22Rv1 (cell line): Measurements from ENCODE around the gene LENEP.

Experiments
- H3K27ac ChIP-seq: fragments of 450-650 bp; 2 replicates; pipeline ENCODE4 v1.5.1; 2017
- CTCF ChIP-seq: fragments of 450-650 bp; IDR thresholded peaks from 2 replicates; pipeline ENCODE4 v1.5.1; 2017; ENCODE audit warnings: mild to moderate bottlenecking
- ZFX ChIP-seq: fragments of 450-650 bp; IDR thresholded peaks from 2 replicates; pipeline ENCODE4 v1.6.1; 2017; ENCODE audit warnings: antibody characterized with exemption, borderline replicate concordance

The LENEP gene

DNA sequence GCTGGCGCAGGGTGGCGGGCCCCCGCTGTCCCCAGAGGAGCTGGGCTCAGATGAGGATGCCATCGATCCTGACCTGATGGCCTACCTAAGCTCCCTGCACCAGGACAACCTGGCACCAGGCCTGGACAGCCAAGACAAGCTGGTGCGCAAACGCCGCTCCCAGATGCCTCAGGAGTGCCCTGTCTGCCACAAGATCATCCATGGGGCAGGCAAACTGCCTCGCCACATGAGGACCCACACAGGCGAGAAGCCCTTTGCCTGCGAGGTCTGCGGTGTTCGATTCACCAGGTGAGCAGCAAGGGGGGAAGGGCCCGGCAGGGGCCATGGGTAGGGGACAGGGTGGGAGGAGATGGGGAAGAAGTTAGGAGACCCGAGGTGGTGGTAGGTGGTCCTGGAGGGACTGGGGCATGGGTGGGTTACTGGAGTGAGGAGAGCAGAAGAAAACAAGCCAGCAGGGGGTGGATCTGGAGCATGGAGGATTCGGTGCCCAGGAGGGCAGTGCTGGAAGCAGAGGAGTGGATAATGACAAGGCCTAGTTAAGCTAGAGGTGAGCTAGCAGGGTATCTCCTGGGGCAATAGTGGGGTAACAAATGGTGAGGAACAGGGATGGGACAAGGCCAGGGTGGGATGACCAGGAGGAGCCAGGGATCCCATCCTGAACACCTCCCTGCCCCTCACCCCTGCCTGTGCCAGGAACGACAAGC, 22.3 kb downstream of the LENEP start:
- no peak for TF ChIP-seq ZFX
- peak overlapping the region; percentile 98 for H3K27ac ChIP-seq

DNA sequence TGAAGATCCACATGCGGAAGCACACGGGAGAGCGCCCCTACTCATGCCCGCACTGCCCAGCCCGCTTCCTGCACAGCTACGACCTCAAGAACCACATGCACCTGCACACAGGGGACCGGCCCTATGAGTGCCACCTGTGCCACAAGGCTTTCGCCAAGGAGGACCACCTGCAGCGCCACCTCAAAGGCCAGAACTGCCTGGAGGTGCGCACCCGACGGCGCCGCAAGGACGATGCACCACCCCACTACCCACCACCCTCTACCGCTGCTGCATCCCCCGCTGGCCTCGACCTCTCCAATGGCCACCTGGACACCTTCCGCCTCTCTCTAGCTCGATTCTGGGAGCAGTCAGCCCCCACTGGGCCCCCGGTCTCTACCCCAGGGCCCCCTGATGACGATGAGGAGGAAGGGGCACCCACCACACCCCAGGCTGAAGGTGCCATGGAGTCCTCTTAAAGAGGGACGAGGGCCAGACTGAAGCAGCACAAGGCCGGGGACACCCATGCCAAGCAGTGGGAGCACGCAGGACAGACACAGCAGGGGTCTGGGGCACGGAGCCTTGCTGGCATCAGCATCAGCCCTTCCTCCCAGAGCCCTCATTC, 22.9 kb downstream of the LENEP start:
- TF ChIP-seq ZFX (no peak), CTCF (no peak)
- peak overlapping the region; percentile 98 for H3K27ac ChIP-seq

DNA sequence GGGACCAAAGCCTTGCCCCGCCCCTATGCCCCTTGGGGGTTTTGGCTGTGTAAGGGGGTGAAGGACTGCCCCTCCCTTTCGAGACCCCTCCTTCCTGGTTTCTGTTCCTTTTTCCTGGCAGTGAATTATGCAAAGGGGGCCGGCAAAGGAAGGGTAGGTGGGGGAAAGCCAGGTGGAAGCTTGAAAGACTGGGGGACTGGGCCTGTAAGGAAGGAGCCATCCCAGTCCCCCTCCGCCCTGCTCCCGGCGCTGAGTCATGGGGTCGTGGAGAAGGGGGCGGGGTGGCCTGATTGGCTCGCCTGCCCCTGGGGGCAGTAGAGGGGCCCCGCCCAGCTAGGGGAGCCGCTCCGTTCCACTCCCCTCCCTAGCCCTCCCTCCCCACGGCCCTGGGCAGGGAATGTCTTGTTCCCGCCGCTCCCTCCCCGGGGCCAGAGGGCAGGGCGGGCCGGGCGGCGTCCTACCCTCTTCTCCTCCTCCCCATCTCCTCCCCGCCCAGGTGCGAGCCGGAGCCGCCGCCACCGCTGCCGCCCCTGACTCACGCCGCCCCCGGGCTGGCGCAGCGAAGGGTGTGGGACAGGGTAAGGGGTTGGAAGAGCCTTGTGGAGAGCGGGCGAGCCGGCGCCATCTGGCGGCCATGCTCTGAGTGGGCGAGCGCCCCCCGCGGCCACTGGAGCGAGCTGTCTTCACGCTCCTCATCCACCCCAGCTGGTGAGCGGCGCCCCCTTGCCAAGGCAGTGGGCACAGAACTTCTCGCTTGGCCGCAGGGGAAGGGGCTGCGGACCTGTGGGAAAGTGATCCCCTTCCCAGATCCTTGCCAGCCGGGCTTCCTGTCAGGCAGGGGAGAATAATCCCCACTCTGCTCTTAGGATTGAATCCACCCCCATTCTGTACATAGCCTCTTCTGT, 23.9 kb downstream of the LENEP start:
- H3K27ac ChIP-seq, result peak overlapping the region; percentile 98
- no peak for TF ChIP-seq ZFX
- TF ChIP-seq CTCF, result peak; percentile 100

DNA sequence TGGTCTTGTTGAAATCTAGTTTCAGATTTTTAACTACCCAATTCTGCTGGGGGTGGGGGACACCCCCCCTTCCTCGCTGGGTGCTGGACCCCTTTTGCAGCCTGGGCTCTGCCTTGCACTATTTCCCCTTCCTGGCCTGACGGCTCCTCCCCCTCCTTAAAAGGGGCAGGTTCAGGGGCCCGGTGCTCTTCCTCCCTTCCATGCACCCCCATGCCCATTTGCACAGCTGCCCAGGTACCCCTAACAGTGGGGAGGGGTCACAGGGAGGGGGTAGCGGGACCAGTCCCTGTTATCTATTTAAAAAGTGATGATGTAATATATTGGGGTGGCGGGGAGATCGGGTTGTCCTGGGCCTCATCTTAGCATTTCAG, 24.5 kb downstream of the LENEP start:
- H3K27ac ChIP-seq, result peak overlapping the region; percentile 98
- no peak for TF ChIP-seq ZFX
- no peak for TF ChIP-seq CTCF

DNA sequence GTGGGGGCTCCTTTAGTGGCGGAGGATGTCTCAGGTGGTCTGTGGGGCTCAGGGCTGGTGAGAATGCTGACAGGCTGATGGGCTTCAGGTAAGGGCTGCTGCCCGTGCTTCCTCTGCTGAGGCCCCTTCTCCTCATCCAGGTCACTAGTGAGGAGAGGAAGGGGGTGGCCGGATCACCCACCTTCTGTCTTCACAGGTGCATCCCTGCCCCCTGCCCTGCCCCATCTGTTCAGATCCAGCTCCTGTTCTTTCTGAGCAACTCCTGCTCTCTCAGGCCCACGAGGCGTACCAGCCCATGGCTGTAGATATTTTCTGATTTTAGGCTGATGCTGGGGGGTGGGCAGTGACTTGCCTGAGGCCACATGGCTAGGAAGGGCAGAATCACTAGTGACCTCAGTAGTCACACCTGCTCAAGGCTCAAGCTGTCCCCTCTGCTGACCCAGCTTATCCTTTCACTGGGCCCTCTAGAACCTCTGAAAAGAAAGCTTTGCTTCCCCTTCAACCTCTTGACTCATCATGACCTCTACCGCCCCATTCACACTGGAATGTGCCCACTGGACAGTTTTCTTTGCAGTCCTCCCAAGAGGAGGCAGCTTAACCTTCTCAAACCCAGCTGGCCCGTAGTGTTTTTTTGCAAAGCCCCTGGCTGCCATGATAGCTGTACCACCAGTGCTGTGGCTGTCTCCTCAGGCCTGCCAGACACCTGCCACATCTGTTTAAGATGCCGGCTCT, 25.4 kb downstream of the LENEP start:
- TF ChIP-seq CTCF (no peak), ZFX (no peak)
- H3K27ac ChIP-seq, result peak overlapping the region; percentile 98

DNA sequence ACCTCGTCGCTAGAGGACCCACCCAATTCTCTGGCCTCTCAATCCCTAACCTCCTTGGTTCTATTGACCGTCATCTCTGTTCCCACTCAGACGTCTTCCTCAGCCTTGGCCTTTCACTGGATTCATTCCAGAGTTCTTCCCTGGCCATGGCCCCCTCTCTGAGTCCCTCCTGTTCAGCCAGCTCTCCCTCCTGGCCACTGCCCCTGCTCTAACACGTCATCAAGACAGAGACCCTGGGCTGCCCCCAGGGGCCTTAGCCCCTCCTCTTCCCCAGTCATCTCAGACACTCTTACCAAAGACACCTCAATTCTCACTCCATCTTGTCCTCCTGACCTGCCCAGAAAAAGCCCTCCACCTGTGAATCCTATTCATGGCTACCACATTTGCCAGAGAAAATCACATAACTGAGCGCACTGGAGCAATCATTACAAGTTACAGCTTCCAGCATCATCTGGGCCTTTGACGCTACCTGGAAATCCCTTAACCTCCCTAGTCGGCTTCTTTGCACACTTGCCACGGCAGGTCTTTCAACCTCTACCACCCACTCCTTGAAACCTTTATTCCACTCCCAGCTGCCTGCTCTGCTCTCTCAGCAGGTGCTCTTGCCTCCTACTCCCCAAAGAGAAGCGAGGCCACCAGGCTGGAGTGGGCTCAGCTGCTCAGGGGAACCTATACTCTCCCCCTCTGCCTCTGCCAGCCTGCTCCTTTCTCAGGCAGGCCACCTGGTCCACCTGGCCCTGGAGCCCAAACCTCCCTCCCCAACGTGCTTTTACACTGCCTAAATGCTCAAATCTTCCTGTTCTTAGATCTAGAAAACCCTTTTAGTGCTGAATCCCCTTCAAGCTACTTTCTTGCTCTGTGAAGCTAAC, 26.2 kb downstream of the LENEP start:
- H3K27ac ChIP-seq, result peak overlapping the region; percentile 98

More for the DNA sequence above, 26.2 kb downstream of the LENEP start:
- TF ChIP-seq ZFX (no peak), CTCF (no peak)
